SU-DHL-6 (cell line): ENCODE results near the gene PFDN2.

ENCODE experiments used
- H2AFZ ChIP-seq: fragments of 200-600 bp; sonication (generic); 2 replicates; pipeline ENCODE4 v1.6.1; 2014; ENCODE audit warnings: low read depth, mild to moderate bottlenecking, moderate library complexity, mixed read lengths, antibody characterized with exemption, low read length; ENCODE audit not compliant: severe bottlenecking
- H3F3A ChIP-seq: fragments of 200-600 bp; shearing (Covaris generic); 2 replicates; pipeline ENCODE4 v1.6.0; 2016; ENCODE audit warnings: antibody characterized with exemption, mild to moderate bottlenecking; ENCODE audit not compliant: insufficient read depth
- H3K27ac ChIP-seq: fragments of 200-600 bp; sonication (generic); 2 replicates; pipeline ENCODE4 v1.5.1; 2016; ENCODE audit warnings: low read depth, mild to moderate bottlenecking, low read length, moderate library complexity, mixed read lengths
- H3K27me3 ChIP-seq: fragments of 200-600 bp; sonication (generic), shearing (Covaris generic); 2 replicates; pipeline ENCODE4 v1.6.0; 2014; ENCODE audit warnings: mild to moderate bottlenecking, low read length
- H3K36me3 ChIP-seq: fragments of 200-600 bp; sonication (generic); 2 replicates; pipeline ENCODE4 v1.6.1; 2014; ENCODE audit warnings: mild to moderate bottlenecking, low read length, mixed read lengths
- H3K4me2 ChIP-seq: fragments of 300-600, 200-600 bp; shearing (Covaris generic), sonication (generic); 2 replicates; pipeline ENCODE4 v1.6.0; 2014; ENCODE audit warnings: low read length, low read depth, mild to moderate bottlenecking; ENCODE audit not compliant: poor library complexity, severe bottlenecking
- H3K4me3 ChIP-seq: fragments of 200-600 bp; sonication (generic); 2 replicates; pipeline ENCODE4 v1.5.1; 2014; ENCODE audit warnings: antibody characterized with exemption, low read length, mild to moderate bottlenecking, mixed read lengths; ENCODE audit not compliant: insufficient read depth, poor library complexity, severe bottlenecking
- H3K79me2 ChIP-seq: fragments of 200-600 bp; sonication (generic); 2 replicates; pipeline ENCODE4 v1.6.1; 2014; ENCODE audit warnings: mild to moderate bottlenecking, low read length, moderate library complexity; ENCODE audit not compliant: insufficient read depth
- H3K9ac ChIP-seq: fragments of 200-600 bp; sonication (generic); 2 replicates; pipeline ENCODE4 v1.7.0; 2014; ENCODE audit warnings: mild to moderate bottlenecking, low read length
- H3K9me2 ChIP-seq: fragments of 200-600 bp; sonication (generic); replicated peaks from 2 replicates; pipeline ENCODE4 v1.6.1; 2014; ENCODE audit warnings: low read length; ENCODE audit not compliant: insufficient read depth
- H3K9me3 ChIP-seq: fragments of 200-600 bp; sonication (generic); 2 replicates; pipeline ENCODE4 v1.6.1; 2014; ENCODE audit warnings: low read length, mixed read lengths; ENCODE audit not compliant: insufficient read depth
- H4K20me1 ChIP-seq: fragments of 200-600 bp; sonication (generic); 2 replicates; pipeline ENCODE4 v1.6.1; 2014; ENCODE audit warnings: low read depth, mild to moderate bottlenecking, antibody characterized with exemption, low read length, moderate library complexity, mixed read lengths
- CTCF ChIP-seq: fragments of 200-600 bp; sonication (generic); IDR thresholded peaks from one replicate; pipeline ENCODE4 v1.5.1; 2017; ENCODE audit warnings: antibody characterized with exemption, mild to moderate bottlenecking, low read length, moderate library complexity; ENCODE audit not compliant: insufficient read depth, poor library complexity, severe bottlenecking
- EZH2phosphoT487 ChIP-seq: fragments of 200-600 bp; sonication (generic), shearing (Covaris generic); conservative IDR thresholded peaks from 2 replicates; pipeline ENCODE4 v1.6.1; 2018; ENCODE audit warnings: mild to moderate bottlenecking, antibody characterized with exemption, low read length, moderate library complexity, mixed read lengths

Gene PFDN2

GRCh38 chr1:161088587-161089110 lies 29.2 kb downstream of the PFDN2 start:
- H3K4me2 ChIP-seq = no peak overlapping the region
- no peaks in the 10 kb centered on the region for H3K36me3 ChIP-seq
- no peak overlapping the region for H3K27ac ChIP-seq
- no peaks in the 10 kb centered on the region for H3K9me2 ChIP-seq
- H3K4me3 ChIP-seq = no peak overlapping the region
- no peaks in the 10 kb centered on the region for H3K9me3 ChIP-seq
- no peaks in the 10 kb centered on the region for H3K27me3 ChIP-seq
- H3F3A ChIP-seq = no peaks in the 10 kb centered on the region
- no peaks in the 10 kb centered on the region for H4K20me1 ChIP-seq
- H2AFZ ChIP-seq = no peak overlapping the region
- no peak overlapping the region for H3K9ac ChIP-seq
- no peak for TF ChIP-seq EZH2phosphoT487
- TF ChIP-seq CTCF = no peak
- no peaks in the 10 kb centered on the region for H3K79me2 ChIP-seq

GRCh38 chr1:161086457-161086856 lies 31.4 kb downstream of the PFDN2 start:
- no peak for TF ChIP-seq CTCF
- H3K9ac ChIP-seq = no peak overlapping the region

GRCh38 chr1:161085165-161085564 lies 32.7 kb downstream of the PFDN2 start:
- H2AFZ ChIP-seq = no peak overlapping the region
- H3K9me3 ChIP-seq = no peaks in the 10 kb centered on the region
- H3K27ac ChIP-seq = no peak overlapping the region
- no peaks in the 10 kb centered on the region for H3K79me2 ChIP-seq
- H3K27me3 ChIP-seq = no peaks in the 10 kb centered on the region
- H3K4me3 ChIP-seq = no peak overlapping the region
- no peak overlapping the region for H3K9ac ChIP-seq
- TF ChIP-seq EZH2phosphoT487 = no peak
- TF ChIP-seq CTCF = no peak
- H3F3A ChIP-seq = no peaks in the 10 kb centered on the region
- no peaks in the 10 kb centered on the region for H3K9me2 ChIP-seq
- no peaks in the 10 kb centered on the region for H4K20me1 ChIP-seq
- no peak overlapping the region for H3K4me2 ChIP-seq
- no peaks in the 10 kb centered on the region for H3K36me3 ChIP-seq

More at GRCh38 chr1:161086457-161086856, 31.4 kb downstream of the PFDN2 start:
- Histone ChIP-seq H3K4me3 (no peak overlapping the region), H3K4me2 (no peak overlapping the region), H2AFZ (no peak overlapping the region), H3K79me2 (no peaks in the 10 kb centered on the region), H3K9me3 (no peaks in the 10 kb centered on the region), H3K36me3 (no peaks in the 10 kb centered on the region), H4K20me1 (no peaks in the 10 kb centered on the region), H3K27ac (no peak overlapping the region), H3F3A (no peaks in the 10 kb centered on the region), H3K27me3 (no peaks in the 10 kb centered on the region), H3K9me2 (no peaks in the 10 kb centered on the region)
